ENCODE measurements around the gene ICOS.

ICOS gene

GRCh38 chr2:203914546-203915182 lies 21.9 kb upstream of the ICOS start:
- no peak for DNase-seq (ENCODE audit: low spot score)
- H3K9me3 ChIP-seq (ENCODE audit: severe bottlenecking) = no peaks in the 10 kb centered on the region
- H3K36me3 ChIP-seq (ENCODE audit: low read depth) = no peaks in the 10 kb centered on the region
- no peak overlapping the region for H3K27ac ChIP-seq (ENCODE audit: poor library complexity, severe bottlenecking)
- ATAC-seq (ENCODE audit: low read depth) = no peak
- no peaks in the 10 kb centered on the region for H3K4me1 ChIP-seq (ENCODE audit: insufficient read depth, poor library complexity, severe bottlenecking)
- no peak overlapping the region for H3K4me3 ChIP-seq (ENCODE audit: severe bottlenecking)
- TF ChIP-seq CTCF (IDR thresholded peaks at IDR 0.05; ENCODE audit: poor library complexity, severe bottlenecking) = no peak
- H3K27me3 ChIP-seq (ENCODE audit: insufficient read depth, poor library complexity, severe bottlenecking) = peaks cover 3% of the 10 kb centered on the region

- Histone ChIP-seq H3K4me1 (ENCODE audit: insufficient read depth, poor library complexity, severe bottlenecking) (no peaks in the 10 kb centered on the region), H3K4me3 (ENCODE audit: severe bottlenecking) (no peak overlapping the region), H3K36me3 (ENCODE audit: low read depth) (no peaks in the 10 kb centered on the region), H3K27ac (ENCODE audit: poor library complexity, severe bottlenecking) (no peak overlapping the region), H3K27me3 (ENCODE audit: insufficient read depth, poor library complexity, severe bottlenecking) (peaks cover 3% of the 10 kb centered on the region), H3K9me3 (ENCODE audit: severe bottlenecking) (no peaks in the 10 kb centered on the region)
- TF ChIP-seq CTCF (IDR thresholded peaks at IDR 0.05; ENCODE audit: poor library complexity, severe bottlenecking) = no peak
- no peak for DNase-seq (ENCODE audit: low spot score)
- no peak for ATAC-seq (ENCODE audit: low read depth)
These were observed 21.3 kb upstream of the ICOS start for GRCh38 chr2:203915256-203915655.

DNA sequence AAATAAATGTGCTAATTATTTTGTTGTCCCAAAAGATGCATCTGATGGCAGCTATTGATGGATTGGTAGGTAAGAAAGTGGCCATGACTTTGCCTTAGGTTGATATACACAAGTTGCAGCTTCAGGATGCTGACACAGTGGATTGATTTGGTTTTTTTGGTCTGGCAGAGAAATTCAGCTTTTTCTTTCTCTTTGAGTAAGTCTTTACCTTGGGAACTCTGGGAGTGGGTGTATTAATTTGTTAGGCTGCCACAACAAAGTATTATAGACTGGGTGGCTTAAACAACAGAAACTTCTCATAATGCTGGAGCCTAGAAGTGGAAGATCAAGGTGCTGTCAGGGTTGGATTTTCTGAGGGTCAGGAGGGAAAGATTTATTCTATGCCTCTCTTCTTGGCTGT lies 19.8 kb upstream of the ICOS start:
- Histone ChIP-seq H3K9me3 (ENCODE audit: severe bottlenecking) (no peaks in the 10 kb centered on the region), H3K27me3 (ENCODE audit: insufficient read depth, poor library complexity, severe bottlenecking) (peaks cover 3% of the 10 kb centered on the region), H3K4me3 (ENCODE audit: severe bottlenecking) (no peak overlapping the region), H3K27ac (ENCODE audit: poor library complexity, severe bottlenecking) (no peak overlapping the region), H3K36me3 (ENCODE audit: low read depth) (no peaks in the 10 kb centered on the region), H3K4me1 (ENCODE audit: insufficient read depth, poor library complexity, severe bottlenecking) (no peaks in the 10 kb centered on the region)
- DNase-seq (ENCODE audit: low spot score) (no peak), ATAC-seq (ENCODE audit: low read depth) (no peak)
- no peak for TF ChIP-seq CTCF (IDR thresholded peaks at IDR 0.05; ENCODE audit: poor library complexity, severe bottlenecking)

- no peak for DNase-seq (ENCODE audit: low spot score)
- no peaks in the 10 kb centered on the region for H3K36me3 ChIP-seq (ENCODE audit: low read depth)
- ATAC-seq (ENCODE audit: low read depth) = no peak
- TF ChIP-seq CTCF (IDR thresholded peaks at IDR 0.05; ENCODE audit: poor library complexity, severe bottlenecking) = no peak
- H3K9me3 ChIP-seq (ENCODE audit: severe bottlenecking) = no peaks in the 10 kb centered on the region
- no peak overlapping the region for H3K27ac ChIP-seq (ENCODE audit: poor library complexity, severe bottlenecking)
- no peaks in the 10 kb centered on the region for H3K4me1 ChIP-seq (ENCODE audit: insufficient read depth, poor library complexity, severe bottlenecking)
- no peak overlapping the region for H3K4me3 ChIP-seq (ENCODE audit: severe bottlenecking)
- H3K27me3 ChIP-seq (ENCODE audit: insufficient read depth, poor library complexity, severe bottlenecking) = peaks cover 3% of the 10 kb centered on the region
These were observed 18.3 kb upstream of the ICOS start for GRCh38 chr2:203918264-203918663.

GRCh38 chr2:203918839-203919238 lies 17.7 kb upstream of the ICOS start:
- no peak overlapping the region for H3K4me3 ChIP-seq (ENCODE audit: severe bottlenecking)
- peaks cover 3% of the 10 kb centered on the region for H3K27me3 ChIP-seq (ENCODE audit: insufficient read depth, poor library complexity, severe bottlenecking)
- H3K9me3 ChIP-seq (ENCODE audit: severe bottlenecking) = no peaks in the 10 kb centered on the region
- no peak for TF ChIP-seq CTCF (IDR thresholded peaks at IDR 0.05; ENCODE audit: poor library complexity, severe bottlenecking)
- H3K4me1 ChIP-seq (ENCODE audit: insufficient read depth, poor library complexity, severe bottlenecking) = no peaks in the 10 kb centered on the region
- DNase-seq (ENCODE audit: low spot score) (no peak), ATAC-seq (ENCODE audit: low read depth) (no peak)
- H3K36me3 ChIP-seq (ENCODE audit: low read depth) = no peaks in the 10 kb centered on the region
- H3K27ac ChIP-seq (ENCODE audit: poor library complexity, severe bottlenecking) = no peak overlapping the region

Measured in RWPE2 (cell line).